GM20431 (cell line): ENCODE measurements around the gene RBM47.

Source experiments
- in situ Hi-C: fragments of 300-500 bp; cut with MseI, MboI; formaldehyde crosslinking; loops from one replicate; pipeline ENCODE4 v1.15.0; 2020; ENCODE audit warnings: low sequenced_read_pairs; ENCODE audit not compliant: unreplicated experiment

Gene RBM47

DNA sequence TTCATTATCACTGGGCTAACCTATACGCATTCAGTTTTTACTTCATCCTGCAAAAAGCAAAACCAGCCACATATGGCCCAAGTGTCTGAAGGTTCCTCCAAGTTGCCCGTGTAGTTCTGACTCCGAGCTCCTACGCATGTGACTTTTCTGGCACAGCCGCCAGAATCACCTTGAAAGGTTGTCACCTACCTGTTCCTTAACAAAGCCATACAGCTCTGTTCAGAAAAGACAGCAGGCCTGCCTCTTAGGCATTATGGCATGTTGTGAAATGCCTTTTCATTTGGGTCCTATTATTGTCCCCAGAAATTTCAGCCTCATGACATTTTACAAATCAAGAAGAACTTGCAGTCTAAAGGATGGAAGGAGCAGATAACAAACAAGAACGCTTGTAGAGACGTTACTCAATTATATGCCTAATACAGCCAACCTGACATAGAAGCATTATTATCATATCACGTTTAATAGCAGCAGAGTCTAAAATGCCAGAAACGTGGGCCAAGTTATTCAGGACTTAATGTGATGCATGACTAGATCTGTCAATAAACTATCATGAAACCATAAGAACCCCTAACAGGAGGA, 118.5 kb downstream of the RBM47 start:
- in situ Hi-C loops: no loop called here

DNA sequence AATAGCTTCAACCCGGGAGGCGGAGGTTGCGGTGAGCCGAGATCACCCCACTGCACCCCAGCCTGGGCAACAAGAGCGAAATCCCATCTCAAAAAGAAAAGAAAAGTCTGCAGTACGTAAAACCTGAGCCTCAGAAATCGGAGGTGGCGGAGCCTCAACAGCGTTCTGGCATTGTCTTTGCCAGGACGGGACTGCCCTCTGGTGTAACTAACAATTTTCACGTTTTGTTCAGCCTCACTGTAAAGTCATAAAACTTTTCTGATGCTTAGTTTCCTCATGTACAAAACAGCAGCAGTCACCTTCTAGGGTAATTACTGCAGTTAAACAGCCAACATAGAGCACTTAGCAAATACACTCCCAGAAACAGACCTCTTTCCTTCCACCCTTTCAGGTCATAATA, 121.7 kb downstream of the RBM47 start:
- in situ Hi-C loops: no loop called here

DNA sequence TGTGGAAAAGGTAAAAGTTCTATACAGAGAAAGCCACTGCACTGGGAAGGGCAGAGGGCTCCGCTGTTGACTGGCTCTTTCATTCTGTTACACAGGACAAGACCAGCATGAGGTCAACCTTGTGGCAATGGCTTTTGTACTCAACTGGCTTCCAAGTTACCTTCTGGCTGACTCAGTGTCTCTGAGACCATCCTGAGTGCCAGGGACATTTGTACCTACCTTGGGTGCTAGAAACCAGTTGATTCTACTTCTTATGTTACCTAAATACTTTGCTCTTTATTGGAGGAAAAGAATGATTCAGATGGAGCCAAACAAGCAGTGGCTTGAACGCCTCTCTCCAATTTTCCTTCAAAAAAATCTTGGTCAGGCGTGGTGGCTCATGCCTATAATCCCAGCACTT, 123.2 kb downstream of the RBM47 start:
- in situ Hi-C loops: no loop called here

DNA sequence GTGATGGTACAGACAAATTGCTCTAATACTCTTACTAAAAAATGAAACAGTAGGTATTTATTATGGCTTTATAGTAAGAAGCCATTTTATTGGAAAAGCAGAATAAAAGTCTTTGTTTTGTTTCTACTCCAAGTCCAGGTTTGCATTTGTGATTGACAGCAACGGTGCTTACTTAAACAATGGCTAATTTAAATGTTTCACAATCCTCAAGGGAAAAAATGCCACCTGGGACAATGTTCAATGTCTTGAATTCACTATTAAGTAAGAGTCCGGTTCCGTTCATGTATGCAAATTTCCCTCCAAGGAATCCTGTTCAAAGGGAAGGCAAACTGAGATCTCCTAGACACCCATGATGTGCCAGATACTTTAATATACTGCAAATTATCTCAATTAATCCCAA, 123.6 kb downstream of the RBM47 start:
- in situ Hi-C loops: no loop called here

DNA sequence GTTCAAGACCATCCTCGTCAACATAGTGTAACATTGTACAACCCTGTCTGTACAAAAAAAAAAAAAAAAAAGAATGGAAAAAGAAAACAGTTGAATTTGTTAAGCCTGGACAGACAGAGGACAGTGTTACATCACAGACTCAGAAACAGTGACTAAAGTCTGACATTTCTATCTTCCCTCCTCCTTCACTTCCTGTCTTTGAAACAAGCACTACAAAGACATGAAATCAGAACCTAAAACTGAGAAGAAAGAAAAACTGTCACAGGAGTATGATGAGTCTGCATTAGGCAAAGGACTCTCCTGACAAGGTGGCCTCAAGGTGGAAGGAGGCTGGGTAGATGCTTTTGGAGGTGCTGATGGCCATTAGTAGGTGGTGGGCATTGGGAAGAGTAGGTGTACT, 126.7 kb downstream of the RBM47 start:
- in situ Hi-C loops: no loop called here

DNA sequence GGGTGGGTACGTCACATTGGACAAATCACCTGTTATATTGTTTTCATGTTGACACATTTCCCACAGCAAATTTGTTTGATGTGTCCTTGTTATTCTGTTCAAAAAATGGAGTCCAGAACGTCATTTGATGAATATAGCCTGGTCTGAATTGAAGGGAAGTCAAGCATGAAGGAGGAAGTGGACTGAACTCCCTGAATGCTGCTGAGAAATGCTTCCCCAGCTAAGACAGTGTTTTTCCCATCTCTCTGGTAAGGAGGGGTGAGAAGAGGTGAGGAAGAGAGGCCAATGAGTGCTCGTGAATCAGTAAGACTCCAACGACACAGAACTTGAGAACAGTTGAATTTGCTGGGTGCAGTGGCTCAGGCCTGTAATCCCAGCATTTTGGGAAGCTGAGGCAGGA, 127.4 kb downstream of the RBM47 start:
- in situ Hi-C loops: no loop called here

DNA sequence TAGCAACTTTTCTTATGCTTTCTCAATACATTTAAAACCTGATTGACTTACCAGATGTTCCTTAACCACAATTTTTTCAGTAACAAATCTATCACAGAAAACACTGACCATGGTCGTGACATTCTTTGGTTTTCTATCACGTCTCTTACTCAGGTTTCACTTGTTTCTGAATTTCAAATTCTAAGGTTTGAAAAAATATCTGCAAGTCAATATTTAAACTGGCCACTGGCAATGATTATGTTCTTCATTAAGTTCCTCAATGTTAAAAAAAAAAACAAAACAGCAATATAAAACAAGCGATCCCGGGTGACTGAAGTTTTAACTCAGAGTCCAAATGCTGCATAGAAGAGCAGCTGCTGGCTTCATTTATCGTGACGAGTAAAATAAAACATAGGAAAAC, 128.9 kb downstream of the RBM47 start:
- in situ Hi-C loops: no loop called here

DNA sequence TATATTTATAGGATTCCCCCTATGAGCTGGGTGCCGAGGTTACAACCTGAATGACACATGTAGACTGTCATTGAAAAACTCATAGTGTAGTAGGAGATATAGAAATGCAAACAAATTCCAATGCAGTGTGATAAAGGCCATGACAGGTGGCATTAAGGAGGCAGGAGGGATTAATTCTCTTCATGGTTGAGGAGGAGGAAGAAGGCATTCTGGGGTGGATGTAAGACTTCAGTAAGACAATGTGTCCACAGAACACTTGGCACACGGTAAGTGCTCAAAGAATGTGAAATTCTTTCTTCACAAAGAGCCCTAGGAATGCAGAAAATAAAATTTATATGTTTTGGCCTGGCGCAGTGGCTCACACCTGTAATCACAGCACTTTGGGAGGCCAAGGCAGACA, 136.5 kb downstream of the RBM47 start:
- in situ Hi-C loops: no loop called here

DNA sequence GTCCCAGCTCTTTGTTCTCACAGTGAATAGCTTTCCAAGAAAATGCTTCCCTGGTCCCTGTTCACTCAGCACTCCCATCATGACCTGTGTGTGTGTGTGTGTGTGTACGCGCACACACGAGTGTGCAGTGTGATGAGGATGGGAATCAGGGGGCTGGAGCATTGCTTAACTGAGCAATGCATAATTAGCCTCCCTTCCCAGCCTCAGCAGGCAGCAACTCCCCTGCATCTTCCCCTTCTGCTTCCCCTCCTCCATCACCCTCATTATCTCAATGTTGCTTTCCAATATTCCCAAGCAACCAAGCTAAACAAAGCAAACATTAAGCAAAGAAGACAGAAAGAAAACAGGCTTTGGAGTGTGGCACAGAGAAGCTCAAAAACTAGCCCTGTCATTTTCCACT, 137.0 kb downstream of the RBM47 start:
- in situ Hi-C loops: no loop called here

DNA sequence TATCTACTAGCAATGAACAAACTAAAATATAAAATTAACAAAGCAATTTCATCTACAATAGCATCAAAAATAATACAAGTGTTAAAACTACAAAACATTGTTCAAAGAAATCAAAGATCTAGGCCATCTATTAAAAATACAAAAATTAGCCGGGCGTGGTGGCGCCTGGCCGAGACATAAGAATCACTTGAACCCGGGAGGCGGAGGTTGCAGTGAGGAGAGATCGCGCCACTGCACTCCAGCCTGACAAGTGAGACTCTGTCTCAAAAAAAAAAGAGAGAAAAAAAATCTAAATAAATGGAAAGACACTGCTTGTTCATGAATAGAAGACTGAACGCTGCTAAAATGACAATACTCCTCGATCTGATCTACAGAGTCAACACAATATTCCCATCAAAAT, 139.2 kb downstream of the RBM47 start:
- in situ Hi-C loops: no loop called here

DNA sequence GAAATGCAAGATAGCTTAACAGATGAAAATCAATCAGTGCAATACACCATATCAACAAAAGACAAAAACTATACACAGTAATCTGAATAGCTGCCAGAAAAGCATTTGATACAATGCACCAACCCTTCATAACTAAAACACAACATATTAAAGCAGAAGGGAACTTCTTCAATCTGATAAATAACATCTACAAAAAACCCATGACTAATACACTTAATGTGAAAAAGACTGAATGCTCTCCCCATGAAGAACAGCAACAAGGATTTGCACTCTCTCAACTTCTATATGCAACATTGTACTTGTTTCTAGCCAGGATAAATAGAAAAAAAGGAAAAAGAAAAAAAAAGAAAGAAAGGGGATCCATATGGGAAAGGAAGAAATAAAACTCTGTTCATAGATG, 139.7 kb downstream of the RBM47 start:
- in situ Hi-C loops: no loop called here

DNA sequence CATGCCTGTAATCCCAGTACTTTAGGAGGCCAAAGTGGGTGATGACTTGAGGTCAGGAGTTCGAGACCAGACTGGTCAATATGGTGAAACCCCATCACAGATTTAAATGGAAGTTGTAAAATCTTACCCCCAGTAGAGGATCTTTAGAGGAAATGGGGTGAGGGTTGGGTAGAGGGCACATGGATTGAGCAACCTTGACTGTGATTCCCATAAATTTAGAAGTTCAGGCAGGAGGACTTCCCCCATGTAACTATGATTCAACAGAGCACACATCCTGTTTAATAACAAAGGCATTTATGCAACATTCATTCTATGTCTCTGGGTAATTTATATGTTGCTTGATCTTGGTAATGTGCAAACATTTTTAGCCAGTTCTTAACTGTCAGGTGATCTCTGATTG, 143.1 kb downstream of the RBM47 start:
- in situ Hi-C loops: no loop called here

DNA sequence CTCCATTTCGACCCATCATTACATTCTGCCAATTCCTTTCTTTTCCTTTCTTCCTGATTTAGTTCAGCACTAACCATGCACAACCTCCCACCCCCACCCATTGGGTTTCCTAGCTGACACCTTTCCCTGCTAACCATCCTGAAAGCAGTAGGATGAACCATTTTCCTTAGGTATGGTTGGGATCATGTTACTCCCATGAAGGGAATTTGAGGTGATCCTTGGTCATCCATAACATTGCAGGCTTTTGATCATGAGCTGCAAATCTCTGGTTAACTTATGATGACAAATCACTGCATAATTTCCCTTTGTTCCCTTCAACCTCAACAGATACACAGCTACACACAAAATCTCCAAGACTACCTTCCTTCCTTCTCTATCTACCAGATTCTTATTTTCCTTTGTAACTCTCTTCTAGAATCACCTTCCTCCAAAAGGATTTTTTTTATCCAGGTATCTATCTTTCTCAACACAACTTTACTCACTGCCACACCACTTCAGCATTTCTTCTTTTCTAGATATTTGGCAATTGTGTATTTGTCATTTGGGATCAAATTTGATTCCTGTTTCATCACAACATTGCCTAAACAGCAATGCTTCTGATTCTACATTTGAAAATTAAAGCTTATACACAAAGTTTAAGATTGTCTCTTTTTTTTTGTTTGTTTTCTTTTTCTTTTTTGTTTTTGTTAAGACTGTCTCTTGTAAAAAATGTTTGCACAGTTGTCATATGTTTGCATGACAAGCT, 145.1 kb downstream of the RBM47 start:
- in situ Hi-C loops: no loop called here

DNA sequence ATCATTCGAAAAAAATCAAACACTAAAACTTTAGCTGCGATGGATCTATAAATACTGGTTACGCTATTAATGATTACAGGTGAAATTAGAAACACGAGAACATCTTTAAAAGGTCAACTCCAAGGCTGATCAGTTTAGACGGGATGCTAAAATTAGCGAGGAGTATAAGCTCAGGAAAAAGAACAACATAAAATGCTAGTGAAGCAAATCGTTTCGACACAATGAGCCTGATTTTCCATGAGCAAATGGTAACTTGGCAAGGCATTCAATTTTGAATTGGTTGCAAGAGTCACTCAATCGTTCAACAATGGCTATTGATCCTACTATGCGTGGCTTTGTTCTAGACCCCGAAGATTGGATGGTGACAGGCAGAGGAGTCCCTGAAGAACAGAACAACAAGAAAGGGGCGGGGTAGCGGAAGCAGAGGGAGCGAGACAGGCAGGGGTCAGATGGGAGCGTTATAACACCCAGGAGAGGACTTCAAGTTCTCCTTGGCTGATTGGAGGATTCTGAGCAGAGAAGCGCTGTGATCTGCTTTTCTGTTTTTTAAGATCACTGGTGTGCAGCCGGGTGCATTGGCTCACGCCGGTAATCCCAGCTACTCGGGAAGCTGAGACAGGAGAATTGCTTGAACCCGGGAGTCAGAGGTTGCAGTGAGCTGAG, 146.5 kb downstream of the RBM47 start:
- in situ Hi-C loops: no loop called here

DNA sequence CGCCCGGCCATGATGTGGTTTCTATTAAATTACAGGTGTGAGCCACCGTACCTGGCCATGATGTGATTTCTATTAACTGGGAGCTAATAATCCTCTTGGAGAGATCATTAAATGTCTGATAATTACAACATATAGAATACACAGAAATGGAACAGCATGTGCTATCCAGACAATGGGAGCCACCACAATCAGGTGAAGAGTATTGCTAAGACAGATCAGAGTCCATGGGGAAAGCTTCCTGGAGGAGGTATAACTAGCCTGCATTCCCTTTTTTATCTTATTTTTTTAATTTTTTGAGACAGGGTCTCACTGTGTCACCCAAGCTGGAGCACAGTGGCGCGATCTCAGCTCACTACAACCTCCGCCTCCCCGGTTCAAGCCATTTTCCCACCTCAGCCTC, 147.7 kb downstream of the RBM47 start:
- in situ Hi-C loops: no loop called here

DNA sequence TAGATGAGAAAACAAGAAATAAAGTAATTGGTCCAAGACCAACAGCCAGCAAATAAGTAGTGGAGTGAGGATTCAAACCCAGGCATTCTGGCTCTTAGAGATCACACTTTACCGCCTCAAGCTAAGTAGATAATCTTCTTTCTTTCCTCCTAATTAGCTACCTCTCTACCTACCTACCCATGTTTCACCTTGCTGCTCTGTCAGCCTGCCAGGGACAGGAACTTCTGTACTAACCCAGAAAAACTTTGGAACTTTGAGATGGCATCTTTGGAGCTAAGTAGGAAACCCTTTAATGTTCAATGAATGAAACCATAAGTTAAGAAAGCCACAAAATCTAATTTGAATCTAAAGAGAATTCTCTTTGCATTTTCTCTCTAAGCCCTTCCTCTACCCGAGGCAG, 149.4 kb downstream of the RBM47 start:
- in situ Hi-C loops: no loop called here

DNA sequence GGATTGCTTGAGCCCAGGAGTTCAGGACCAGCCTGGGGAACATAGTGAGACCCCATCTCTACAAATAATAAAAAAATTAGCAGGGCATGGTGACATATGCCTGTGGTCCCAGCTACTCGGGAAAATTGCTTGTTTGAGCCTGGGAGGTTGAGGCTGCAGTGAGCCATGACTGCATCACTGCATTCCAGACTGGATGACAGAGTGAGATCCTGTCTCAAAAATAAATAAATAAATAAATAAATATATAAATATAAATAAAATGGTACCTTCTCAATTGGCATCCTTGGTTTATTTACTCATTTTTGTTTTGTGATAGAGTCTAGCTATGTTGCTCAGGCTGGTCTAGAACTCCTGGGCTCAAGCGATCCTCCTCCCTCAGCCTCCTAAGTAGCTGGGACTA, 150.3 kb downstream of the RBM47 start:
- in situ Hi-C loops: no loop called here

DNA sequence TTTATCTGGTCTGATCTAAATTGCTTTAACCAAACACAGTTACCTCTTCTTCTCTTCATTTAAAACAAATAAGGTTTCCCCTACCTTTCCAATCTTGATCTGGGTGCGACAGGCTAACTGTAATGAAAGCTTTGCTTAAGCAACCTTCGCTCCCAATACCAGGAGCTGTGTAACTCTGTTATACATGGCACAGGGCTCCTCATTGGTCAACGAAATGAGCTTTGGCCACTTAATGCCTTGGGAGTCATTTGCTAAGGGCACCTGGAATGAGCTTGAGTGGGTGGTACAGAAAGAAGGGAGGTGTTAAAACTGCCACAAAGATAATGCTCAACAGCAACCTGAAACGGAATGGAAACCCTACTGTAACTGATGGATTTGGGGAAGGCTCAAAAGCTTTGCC, 154.1 kb downstream of the RBM47 start:
- in situ Hi-C loops: no loop called here

DNA sequence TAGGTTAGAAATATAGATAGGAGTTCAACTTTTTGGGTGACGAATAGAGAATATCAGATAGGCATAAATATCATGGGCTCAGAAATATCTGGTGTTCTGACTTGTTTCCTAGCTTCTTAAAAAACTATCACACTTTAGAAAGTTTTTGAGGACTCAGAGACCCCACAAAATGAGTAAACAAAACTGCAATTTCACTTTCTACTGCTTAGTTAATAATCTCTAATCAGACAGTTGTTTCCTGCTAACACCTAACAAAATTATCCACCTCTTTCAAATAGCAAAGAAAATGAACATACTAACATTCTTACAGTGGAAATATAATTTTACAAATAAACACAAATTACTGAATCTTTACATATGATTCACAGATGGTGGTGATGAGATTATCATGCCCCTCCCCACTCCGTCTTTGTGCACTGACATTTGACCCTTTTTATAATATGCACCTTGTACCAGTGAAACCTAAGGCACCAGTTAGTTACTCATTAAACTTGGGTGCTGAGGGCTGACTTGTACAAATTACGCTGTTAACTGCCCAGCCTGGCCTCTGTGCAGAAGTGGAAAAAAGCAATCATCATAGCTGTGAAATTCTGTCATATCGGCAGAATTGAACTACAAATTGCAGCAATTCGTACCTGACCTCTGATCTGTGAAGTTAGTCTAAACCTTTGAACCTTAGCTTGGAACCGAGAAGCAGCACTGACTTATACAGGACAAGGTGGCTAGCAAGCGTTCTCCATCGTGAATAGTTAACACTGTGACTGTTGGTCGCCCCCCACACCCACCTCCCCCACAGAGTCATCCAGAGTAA, 155.9 kb downstream of the RBM47 start:
- in situ Hi-C loops: no loop called here

DNA sequence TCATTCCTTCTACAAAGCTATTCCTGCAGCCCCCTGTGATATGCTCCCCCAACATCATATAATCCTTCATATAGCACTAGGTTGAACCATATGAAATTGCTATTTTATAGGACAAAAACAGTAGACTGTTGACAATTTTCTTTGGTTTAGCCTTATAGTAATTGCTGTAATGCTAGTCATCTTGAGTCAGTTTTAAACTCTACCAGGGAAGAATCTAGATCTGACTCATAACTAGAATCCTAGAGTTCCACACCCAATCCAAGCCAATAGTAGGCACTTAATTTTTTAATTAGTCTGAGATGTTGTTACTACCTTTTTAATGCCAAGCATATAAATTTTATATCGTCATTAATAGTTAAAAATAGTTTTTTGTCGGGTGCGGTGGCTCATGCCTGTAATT, 157.7 kb downstream of the RBM47 start:
- in situ Hi-C loops: no loop called here

DNA sequence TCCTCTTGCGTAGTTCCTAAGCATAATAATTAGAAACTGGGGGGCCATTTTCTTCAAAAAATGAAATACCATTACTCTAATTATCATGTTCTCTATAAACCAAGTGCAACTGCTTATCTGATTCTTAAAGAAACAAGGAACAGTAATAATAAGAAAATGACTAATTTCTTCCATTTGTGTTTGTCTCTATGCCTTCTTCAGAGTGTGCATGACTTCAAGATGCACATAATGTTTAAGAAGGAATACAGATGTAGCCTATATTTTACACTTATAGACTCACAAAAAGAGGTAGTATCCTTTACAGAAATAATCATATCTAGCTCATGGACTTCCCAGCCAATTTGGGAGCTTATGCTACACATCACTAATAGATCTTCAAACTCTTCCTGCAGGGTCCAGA, 162.9 kb downstream of the RBM47 start:
- in situ Hi-C loops: no loop called here
